ENCODE measurements around the gene GLI3. TPM values are rescaled to one million over a fixed set of nuclear protein-coding genes. Genes with fewer than 3 reads are reported as not detected.

The GLI3 gene
- total RNA-seq, 1 donor from 2014 or later = 32.0 TPM

DNA sequence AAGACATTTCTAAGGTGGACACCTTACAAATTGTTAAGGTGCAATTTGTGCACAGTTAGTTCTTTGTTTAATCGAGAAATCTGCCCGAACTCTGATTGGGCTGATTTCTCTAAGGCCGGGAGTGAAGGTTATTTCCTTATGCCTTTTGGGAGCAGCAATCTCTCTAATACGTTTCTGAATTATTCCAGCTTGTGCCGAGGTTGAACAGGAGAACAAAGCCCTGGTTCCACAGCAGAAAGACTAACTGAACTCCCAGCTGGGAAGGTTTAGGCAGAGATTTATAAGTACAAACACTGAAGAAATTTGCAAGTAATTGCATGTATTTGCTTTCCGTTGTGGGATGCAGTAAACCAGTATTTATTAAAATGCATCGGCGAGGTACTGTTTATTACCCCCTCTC lies 116.8 kb downstream of the GLI3 start:
- peaks cover 3% of the 10 kb centered on the region for H3F3A ChIP-seq (ENCODE audit: low read depth)
- H3K27ac ChIP-seq = no peak overlapping the region
- peaks cover 100% of the 10 kb centered on the region for H3K79me2 ChIP-seq (ENCODE audit: low read depth)
- DNase-seq (ENCODE audit: low spot score) = no peak
- peaks cover 58% of the 10 kb centered on the region for H3K4me1 ChIP-seq
- Mint-ChIP-seq H3K36me3 (peaks cover 51% of the 10 kb centered on the region), H3K27me3 (ENCODE audit: insufficient read depth, low read depth) (peaks cover 3% of the 10 kb centered on the region), H3K4me1 (peaks cover 80% of the 10 kb centered on the region), H3K27ac (peak overlapping the region; percentile 90), H3K4me3 (no peak overlapping the region), H3K9me3 (no peaks in the 10 kb centered on the region)
- peaks cover 100% of the 10 kb centered on the region for H4K20me1 ChIP-seq (ENCODE audit: low read depth)
- H3K4me2 ChIP-seq = peak overlapping the region; percentile 11
- no peaks in the 10 kb centered on the region for H3K9me3 ChIP-seq (ENCODE audit: low read depth)
- no peak overlapping the region for H3K9ac ChIP-seq
- no peaks in the 10 kb centered on the region for H3K27me3 ChIP-seq
- TF ChIP-seq EZH2 (IDR thresholded peaks at IDR 0.05) (no peak), EZH2phosphoT487 (IDR thresholded peaks at IDR 0.05) (no peak)
- TF ChIP-seq, protein P1, sequence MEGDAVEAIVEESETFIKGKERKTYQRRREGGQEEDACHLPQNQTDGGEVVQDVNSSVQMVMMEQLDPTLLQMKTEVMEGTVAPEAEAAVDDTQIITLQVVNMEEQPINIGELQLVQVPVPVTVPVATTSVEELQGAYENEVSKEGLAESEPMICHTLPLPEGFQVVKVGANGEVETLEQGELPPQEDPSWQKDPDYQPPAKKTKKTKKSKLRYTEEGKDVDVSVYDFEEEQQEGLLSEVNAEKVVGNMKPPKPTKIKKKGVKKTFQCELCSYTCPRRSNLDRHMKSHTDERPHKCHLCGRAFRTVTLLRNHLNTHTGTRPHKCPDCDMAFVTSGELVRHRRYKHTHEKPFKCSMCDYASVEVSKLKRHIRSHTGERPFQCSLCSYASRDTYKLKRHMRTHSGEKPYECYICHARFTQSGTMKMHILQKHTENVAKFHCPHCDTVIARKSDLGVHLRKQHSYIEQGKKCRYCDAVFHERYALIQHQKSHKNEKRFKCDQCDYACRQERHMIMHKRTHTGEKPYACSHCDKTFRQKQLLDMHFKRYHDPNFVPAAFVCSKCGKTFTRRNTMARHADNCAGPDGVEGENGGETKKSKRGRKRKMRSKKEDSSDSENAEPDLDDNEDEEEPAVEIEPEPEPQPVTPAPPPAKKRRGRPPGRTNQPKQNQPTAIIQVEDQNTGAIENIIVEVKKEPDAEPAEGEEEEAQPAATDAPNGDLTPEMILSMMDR (IDR thresholded peaks at IDR 0.05) = no peak
- H3K36me3 ChIP-seq = no peaks in the 10 kb centered on the region
- no peak overlapping the region for H2AFZ ChIP-seq (replicated peaks)
- no peak overlapping the region for H3K4me3 ChIP-seq

DNA sequence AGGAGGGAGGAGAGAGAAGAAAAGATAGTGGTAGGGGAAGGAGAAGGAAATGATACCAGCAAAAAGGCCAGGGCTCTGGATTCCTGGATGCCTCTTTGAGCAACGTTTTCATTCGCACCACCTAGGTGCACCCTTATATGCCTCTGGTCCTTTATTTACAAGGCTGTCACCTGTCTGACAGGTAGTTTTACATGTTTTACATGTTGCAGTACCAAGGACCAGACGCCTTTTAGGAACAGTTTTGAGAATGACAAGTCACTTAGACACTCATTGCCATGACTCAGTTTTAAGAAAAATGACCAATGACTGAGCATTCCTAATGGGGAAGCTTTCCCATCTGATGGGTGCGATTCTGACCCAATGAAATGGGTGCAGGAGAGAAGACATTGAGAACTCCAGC lies 119.8 kb downstream of the GLI3 start:
- TF ChIP-seq EZH2 (IDR thresholded peaks at IDR 0.05) (no peak), EZH2phosphoT487 (IDR thresholded peaks at IDR 0.05) (no peak)
- TF ChIP-seq, protein P1 (IDR thresholded peaks at IDR 0.05) = no peak
- H3K36me3 ChIP-seq = no peaks in the 10 kb centered on the region
- no peaks in the 10 kb centered on the region for H3K27me3 ChIP-seq
- peaks cover 100% of the 10 kb centered on the region for H3K79me2 ChIP-seq (ENCODE audit: low read depth)
- no peak overlapping the region for H3K4me3 ChIP-seq
- Mint-ChIP-seq H3K27ac (no peak overlapping the region), H3K4me1 (peaks cover 58% of the 10 kb centered on the region), H3K27me3 (ENCODE audit: insufficient read depth, low read depth) (peaks cover 5% of the 10 kb centered on the region), H3K9me3 (no peaks in the 10 kb centered on the region), H3K4me3 (no peak overlapping the region), H3K36me3 (peaks cover 54% of the 10 kb centered on the region)
- DNase-seq (ENCODE audit: low spot score) = no peak
- H3F3A ChIP-seq (ENCODE audit: low read depth) = no peaks in the 10 kb centered on the region
- no peaks in the 10 kb centered on the region for H3K9me3 ChIP-seq (ENCODE audit: low read depth)
- H2AFZ ChIP-seq (replicated peaks) = no peak overlapping the region
- H3K9ac ChIP-seq = no peak overlapping the region
- no peak overlapping the region for H3K4me2 ChIP-seq
- H3K27ac ChIP-seq = no peak overlapping the region
- peaks cover 28% of the 10 kb centered on the region for H3K4me1 ChIP-seq
- H4K20me1 ChIP-seq (ENCODE audit: low read depth) = peaks cover 98% of the 10 kb centered on the region

DNA sequence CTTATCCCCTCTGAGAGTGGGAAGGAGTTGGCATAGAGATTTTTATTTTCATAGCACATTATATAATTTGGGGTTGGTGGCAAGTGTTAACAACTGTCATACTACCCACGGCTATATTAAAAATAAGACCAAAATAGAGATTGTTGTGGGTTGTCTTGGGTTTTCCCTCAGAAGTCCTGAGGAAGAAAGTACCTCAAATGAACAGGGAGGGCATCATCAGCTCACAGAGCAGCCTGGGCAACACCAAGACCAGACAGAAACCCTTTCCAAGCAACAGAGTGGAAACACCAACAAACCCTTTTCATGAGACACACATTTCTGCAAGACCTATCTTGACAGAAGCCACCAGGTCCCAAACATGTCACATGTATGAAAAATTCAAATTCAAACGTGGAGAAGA lies 121.2 kb downstream of the GLI3 start:
- Histone ChIP-seq H3K4me3 (no peak overlapping the region), H3K9ac (no peak overlapping the region), H4K20me1 (ENCODE audit: low read depth) (peaks cover 98% of the 10 kb centered on the region), H3K27ac (no peak overlapping the region), H3K79me2 (ENCODE audit: low read depth) (peaks cover 100% of the 10 kb centered on the region), H3K9me3 (ENCODE audit: low read depth) (no peaks in the 10 kb centered on the region), H3K4me2 (no peak overlapping the region), H3K27me3 (no peaks in the 10 kb centered on the region), H2AFZ (replicated peaks) (no peak overlapping the region), H3F3A (ENCODE audit: low read depth) (no peaks in the 10 kb centered on the region), H3K4me1 (peaks cover 17% of the 10 kb centered on the region), H3K36me3 (no peaks in the 10 kb centered on the region)
- H3K27me3 Mint-ChIP-seq (ENCODE audit: insufficient read depth, low read depth) = peaks cover 5% of the 10 kb centered on the region
- peaks cover 57% of the 10 kb centered on the region for H3K36me3 Mint-ChIP-seq
- no peaks in the 10 kb centered on the region for H3K9me3 Mint-ChIP-seq
- TF ChIP-seq EZH2phosphoT487 (IDR thresholded peaks at IDR 0.05) = no peak
- no peak for TF ChIP-seq EZH2 (IDR thresholded peaks at IDR 0.05)
- TF ChIP-seq, protein P1 (IDR thresholded peaks at IDR 0.05) = no peak
- no peak overlapping the region for H3K4me3 Mint-ChIP-seq
- H3K27ac Mint-ChIP-seq = peak overlapping the region; percentile 33
- no peak for DNase-seq (ENCODE audit: low spot score)
- peaks cover 56% of the 10 kb centered on the region for H3K4me1 Mint-ChIP-seq

Measured in neural progenitor cell (in vitro differentiated cells).